Myocyte (in vitro differentiated cells): ENCODE data around the gene WNK2. TPM values are rescaled to one million over a fixed set of nuclear protein-coding genes. Genes with fewer than 3 reads are reported as not detected.

ENCODE experiments used
- DNase-seq: peaks from one replicate; pipeline ENCODE4 v3.0.0-alpha.2; 2012; ENCODE audit warnings: low read depth
- total RNA-seq: library from RNA; depleted of rRNA; stranded (reverse); fragments of >200 nt; gene quantifications from 2 replicates; pipeline ENCODE4 v1.2.3, GENCODE V29; 2014

WNK2 gene
- total RNA-seq, 1 donor from 2014 or later = not detected

DNA sequence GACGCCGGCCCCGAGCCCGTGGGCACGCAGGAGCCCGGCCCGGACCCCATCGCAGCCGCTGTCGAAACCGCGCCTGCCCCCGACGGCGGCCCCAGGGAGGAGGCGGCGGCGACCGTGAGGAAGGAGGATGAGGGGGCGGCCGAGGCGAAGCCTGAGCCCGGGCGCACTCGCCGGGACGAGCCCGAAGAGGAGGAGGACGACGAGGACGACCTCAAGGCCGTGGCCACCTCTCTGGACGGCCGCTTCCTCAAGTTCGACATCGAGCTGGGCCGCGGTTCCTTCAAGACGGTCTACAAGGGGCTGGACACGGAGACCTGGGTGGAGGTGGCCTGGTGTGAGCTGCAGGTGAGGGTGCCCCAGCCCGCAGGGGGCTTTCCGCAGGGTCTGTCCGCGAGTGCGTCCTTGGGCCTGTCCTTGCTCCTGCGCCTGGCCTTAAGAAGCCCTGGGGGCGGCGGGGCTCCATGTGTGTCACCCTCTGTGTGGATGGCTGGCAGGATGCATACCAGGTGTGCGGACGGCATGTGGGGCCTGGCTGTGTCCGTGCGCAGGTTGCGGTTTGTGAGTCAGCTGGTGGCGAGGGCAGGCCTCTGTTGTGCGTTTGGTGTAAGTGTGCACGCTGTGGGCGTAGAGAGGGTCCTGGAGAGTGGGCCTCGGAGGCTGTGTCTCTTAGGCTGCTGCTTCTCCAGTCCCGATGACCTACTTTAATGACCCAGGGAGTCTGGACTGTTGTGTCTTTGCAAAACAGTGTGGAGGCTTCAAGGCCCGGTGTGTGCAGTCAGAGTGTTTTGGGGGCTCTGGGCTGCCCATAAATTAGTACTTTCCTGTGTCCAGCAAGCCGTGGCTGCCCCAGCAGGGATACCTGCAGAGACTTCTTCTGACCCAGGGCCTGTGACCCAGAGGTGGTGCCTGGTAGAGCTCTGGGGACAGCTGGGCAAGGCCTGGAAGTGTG lies 1.6 kb downstream of the WNK2 start:
- no peak for DNase-seq

DNA sequence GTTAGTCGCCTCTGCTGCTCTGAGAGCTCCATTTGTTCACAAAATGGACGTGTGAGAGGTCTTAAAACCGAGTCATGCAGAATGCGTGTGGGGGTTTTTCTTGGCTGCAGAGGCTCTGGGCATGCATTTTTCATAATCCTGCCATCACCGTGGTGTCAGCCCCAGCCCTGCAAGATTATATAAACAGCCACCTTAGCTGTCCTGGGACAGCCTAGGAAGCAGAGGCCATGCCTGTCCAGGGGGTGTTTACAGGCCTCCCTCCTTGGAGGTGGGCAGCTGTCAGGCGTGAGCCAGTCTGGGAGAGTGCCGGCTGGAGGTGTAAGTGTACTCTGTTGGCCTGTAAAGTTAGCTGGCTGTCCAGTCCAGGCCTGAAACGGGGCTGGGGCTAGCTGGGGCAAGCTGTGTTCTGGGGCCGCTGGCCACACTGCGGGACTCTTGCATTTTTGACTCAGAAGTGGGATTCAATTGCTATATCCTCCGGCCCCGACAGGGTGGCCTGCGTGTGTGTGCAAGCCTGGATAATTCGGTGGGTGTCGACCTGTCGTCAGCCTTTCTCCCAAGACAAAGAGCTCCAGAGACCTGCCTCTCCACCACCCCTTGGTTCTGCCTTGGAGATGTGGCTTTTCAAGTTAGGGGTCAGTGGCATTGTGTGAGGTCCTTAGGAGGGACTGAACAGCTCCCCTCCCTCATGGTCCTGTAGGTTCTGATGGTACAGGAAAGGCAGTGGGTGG lies 2.4 kb downstream of the WNK2 start:
- peak; percentile 22 for DNase-seq

DNA sequence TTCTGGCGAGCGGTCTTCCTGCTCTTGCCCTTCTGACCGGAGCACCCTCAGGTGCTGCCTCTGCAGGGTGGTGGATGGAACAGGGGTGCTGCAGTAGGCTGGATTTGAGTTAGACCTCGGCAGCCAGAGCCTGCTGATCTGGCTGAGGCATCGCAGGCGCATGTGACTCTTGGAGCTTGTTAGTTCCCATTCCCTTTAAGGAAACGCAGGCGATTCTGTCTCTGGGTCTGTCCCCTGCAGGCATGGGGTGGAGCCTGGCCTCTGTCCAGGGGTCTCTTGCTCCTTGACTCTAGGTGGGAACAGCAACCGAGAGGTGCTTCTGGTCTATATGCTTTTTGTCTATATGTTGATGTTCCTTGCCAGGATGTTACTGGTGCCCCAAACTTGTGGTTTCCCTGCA lies 3.1 kb downstream of the WNK2 start:
- no peak for DNase-seq

DNA sequence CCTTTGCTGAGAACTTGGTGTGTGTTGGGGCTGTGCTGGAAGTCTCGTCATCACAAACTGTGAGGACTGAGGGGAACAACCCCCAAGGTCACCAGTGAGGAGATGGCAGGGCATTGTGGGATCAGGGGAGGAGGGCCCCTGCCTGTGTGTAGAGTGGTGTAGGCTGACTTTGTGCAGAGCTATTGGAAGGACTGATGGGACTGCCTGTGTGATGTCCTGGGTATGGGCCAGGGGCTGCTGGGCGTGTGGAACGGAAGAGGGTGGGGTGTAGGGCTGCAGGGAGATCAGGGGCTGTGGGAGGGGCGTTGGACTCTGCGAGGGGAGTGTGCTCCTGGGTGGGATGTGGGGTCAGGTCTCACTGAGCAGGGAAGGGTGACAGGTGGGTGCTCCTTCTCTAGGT lies 3.6 kb downstream of the WNK2 start:
- no peak for DNase-seq

DNA sequence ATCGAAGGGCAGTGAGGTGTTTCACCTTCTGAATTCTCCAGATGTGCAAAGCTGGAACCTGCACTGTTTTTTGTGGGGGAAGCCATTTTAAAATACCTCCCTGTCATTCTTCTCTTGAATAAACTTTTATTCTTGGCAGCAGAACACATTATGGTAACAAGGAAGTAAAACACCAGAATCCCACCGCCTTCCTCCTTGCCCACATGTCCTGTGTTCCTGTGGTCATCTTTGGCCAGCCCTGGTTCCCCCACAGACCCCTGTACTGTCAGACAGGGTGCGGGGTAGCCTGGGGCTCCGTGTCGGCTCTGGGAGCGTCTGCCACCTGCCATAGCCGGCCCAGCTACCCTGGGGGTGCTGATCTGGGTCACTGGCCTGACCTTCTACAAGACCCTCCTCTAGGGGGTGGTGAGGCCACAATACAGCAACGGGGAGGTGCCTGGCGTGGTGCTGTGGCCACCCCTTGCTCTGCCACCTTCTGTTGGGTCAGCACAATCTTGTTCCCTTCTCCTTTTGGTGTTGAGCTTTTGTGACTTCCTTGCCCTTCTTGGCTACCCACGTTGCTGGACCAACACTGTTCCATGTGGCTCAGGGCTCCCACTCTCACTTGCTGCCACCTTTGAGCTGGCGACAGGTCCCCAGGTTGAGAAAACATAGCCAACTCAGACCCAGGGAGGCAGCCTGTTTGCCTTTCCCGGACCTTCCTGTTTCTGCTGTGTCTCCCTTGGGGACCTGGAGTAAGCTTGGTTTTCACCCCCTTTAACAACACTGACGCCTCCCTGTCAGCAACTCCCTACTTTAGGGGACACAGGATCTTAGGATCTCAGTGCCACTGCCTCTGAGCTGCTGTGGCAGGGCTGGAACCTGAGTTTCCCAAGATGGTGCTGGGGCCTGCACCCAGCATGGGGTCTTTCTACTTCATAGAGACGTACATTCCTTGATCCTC lies 4.8 kb downstream of the WNK2 start:
- DNase-seq = no peak

DNA sequence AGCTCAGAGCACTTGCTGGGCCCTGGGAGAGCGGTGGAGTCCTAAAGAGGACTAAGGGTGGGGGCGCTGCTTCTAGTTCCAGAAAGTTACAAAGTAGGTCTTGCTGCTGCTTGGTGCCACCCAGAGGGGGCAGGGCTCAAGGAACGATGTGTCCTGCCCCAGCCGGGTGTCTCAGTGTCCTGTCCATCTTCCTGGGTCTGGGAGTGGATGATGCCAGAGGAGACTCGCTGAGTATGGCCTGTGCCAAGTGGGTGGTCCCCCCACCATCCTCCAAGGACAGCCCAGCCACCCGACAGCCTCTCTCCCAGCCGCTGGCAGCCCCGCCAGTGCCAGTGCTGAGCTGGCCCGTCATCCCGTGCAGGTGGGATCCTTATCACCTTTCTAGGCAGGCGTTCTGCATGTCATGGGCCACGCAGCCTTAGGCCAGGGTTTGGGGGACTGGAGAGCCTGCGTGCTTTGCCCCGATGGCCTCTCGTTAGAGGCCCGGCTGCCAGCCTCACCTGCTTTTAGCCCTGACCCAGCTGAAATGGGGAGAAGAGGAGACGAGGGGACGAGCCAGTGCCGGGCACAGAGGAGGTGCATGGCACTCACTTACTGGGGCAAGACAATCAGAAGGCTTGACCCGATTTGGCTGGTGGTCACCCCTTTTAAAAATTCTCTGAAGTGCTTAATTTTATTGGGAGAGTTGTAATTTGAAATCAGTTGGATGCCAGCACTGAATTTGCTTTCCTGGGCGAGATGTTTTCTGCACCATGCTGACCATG lies 5.6 kb downstream of the WNK2 start:
- DNase-seq = no peak

DNA sequence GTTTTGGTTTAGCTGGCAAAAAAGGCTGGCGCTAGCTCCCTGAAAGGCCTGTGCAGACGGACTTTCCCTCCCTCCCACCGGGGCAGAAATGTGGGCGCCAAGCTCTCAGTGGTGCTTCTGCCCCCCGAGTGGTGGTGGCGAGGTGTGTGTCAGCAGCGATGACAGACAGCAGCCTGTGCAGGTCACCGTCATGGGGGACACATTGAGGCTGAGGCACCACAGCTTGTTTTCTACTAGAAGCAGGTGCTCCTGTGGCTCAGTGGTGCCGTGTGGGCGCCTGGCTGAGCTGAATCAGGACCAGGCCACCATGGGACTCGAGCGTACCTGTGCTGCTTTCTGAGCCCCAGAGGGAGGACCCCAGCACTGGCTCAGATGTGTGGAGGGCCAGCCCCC lies 6.2 kb downstream of the WNK2 start:
- no peak for DNase-seq

DNA sequence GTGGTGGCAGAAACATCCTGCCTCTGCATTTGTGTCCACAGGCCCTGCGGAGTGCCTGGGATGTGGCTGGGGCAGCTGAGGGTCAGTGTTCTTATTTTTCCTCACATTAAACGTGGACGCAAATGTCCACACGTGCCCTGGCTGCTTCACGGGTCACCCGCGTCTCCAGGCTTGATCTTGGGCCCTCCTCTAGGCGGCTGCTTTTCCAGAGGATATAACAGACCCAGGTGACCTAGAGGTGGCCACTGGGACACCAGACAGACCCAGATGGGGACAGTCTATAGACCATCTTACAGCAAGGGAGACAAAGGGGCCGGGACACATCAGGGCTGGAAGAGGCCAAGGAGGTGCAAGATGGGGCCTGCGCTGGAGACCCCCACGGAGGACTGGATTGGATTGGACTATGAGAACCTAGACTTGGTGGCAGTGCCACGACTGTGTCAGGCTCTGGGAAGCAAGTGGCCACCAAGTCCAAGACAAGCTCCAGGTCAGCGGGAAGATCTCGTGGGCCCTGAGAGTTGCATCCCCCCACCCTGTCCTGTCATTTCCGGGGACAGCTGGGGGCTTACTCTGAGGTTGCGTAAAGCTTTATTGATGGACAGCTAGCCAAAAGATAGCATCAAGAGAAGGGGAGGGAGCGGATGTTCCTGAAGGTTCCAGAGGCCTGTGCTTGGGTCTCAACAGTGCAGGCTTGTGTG lies 6.9 kb downstream of the WNK2 start:
- DNase-seq = no peak

DNA sequence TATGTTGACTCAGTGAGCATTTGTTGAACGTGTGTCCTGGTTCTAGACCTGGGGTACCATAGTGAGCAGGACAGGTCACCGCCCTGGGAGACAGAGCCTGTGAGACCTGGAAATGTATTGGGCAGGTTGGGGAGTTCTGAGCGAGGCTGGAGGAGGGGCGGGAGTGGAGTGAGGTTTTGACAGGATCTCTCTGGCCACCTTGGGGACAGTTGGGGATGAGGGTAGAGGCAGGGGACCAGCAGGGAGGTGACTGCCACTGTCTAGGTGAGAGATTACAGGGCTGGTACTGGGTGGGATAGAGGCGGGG lies 7.4 kb downstream of the WNK2 start:
- DNase-seq = no peak

DNA sequence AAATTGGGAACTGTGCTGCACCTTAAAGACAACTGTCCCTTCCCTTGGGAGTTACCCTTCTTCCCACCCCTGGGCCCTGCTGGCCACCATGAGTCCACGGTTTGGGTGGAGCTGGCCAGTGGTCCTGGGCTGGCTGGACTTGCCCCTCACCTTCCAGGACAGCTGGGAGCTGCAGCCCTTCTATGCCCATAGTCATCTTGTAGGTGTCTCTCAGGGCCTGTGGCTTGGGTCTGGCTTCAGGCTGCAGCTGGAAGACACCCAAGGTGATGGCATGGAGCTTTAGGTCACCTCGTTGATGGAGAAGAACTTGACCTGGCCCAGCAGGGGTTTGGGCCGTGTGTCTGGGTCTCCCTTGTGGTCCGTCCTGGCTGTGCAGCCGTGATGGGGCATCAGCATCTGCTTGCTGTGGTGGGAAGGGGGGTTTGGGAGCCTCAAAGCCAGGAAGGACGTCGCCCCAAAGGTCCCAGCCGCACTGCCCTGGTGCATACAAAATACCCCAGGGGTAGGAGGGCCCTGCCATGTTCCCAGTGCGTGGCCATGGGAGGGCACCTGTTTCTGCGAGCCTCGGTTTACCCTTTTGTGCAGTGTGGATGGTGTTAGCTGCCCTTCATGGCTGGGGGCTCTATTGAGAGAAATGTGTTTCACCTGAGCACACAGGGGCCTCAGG lies 8.9 kb downstream of the WNK2 start:
- no peak for DNase-seq

DNA sequence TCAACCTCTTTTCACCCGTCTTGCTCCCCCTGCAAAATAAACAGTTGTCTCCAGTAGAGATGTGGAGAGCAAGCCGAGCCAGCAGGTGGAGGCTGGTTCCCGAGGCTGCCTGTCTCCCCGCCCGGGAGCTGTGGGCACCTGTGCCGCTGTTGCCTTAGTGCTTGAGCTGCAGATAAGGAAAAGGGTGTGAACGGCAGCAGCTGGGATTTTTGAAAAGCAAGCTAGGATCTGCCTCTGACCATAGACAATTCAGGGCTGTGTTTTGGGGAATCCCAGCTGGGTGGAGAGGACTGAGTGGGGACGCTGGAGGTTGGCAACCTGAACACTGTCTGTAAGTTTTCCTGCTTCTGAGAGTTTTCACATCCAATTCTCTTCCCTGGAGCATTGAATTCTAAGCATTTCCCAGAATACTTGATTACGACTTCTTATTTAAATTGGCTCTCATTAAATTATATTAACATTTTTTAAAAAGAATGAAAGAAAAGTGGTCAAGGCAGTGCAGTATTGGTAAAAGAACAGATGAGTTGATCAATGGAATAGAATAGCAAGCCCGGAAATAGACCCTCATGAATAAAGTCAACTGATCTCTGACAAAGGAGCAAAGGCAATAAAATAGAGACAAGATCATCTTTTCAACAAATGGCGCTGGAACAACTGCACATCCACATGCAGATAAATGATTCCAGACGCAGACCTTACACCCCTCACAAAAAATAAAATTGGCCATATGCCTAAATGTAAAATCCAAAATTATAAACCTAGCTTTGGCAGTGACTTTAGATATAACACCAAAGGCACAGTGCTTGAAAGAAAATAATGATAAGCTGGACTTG lies 9.7 kb downstream of the WNK2 start:
- no peak for DNase-seq

DNA sequence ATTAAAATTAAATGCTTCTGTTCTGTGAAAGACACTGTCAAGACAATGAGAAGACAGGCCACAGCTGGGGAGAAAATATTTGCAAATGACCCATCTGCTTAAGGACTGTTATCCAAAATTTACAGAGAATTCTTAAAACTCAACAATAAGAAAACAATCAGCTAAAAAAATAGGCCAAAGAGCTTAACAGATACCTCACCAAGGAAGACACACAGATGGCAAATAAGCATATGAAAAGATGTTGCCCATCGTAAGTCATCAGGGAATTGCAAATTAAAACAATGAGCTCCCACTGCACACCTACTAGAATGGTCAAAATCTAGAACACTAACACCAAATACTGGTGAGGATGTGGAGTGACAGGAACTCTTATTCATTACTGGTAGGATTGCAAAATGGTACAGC lies 10.3 kb downstream of the WNK2 start:
- no peak for DNase-seq

DNA sequence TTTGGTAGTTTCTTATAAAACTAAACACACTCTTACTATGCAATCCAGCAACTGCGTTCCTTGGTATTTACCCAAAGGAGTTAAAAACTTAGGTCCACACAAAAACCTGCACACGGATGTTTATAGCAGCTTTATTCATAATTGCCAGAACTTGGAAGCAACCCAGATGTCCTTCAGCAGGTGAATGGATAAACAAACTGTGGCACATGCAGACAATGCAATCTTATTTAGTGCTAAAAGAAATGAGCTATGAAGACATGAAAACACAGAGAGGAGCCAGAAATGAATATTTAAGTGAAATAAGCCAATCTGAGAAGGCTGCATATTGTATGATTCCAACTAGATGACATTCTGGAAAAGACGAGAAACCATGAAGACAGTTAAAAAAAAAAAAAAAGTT lies 10.7 kb downstream of the WNK2 start:
- no peak for DNase-seq

DNA sequence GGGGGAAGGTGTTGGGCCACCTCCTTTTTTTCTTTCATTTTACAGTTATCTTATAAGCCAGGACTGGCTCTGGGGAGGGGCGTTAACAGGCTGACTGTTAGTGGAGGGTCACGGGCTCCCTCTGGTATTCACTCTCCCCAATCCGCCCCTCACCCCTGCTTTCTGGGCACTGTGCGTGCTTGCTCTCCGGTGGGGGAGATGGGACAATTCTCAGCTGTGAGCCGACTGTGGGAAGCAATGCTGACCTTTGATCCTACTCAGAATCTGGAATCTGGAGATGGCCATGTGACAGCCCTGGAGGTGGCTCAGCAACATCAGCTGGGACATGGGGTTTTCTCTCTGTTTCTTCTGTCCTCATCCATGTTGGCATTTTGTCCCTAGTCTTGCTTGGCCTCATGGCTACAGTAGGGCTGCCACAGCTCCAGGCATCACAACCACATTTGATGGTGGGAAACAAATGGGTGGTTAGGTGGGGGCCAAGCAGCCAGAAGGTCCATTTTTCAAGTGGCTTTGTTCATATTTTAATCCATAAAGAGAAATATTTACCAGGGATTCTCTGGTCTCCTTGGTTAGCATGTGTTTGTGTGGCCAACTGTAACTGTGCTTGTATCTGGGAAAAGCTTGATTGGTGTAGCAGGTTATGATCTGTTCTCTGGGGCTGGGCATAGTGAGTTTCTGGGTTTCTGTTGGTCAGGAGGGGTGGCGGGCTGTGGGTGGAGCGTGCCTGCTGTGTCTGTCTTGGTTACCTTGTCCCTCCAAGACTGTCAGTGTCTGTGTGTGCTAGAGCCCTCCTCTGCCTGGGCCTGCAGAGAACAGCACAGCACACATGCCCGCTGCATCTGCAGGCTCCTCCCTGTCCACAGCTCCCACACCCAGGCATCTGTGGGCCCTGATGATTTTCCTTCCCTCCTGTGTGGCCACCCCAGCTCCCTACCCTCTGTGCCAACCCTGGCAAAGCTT lies 12.4 kb downstream of the WNK2 start:
- DNase-seq = no peak

DNA sequence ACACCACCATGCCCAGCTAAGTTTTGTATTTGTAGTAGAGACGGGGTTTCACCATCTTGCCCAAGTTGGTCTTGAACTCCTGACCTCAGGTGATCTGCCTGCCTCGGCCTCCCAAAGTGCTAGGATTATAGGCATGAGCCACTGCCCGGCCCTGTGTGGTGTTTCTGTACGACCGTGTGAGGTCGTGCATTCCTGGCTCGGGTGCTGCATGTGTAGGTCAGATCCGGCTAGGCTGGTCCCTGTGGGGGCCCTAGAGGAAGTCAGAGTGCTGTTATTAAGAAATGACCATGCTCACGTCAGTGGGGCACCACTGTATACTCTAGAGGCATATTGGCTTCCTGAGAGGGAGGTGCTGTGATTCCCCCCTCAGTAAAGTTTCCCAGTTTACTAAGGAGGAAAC lies 13.7 kb downstream of the WNK2 start:
- DNase-seq = no peak

DNA sequence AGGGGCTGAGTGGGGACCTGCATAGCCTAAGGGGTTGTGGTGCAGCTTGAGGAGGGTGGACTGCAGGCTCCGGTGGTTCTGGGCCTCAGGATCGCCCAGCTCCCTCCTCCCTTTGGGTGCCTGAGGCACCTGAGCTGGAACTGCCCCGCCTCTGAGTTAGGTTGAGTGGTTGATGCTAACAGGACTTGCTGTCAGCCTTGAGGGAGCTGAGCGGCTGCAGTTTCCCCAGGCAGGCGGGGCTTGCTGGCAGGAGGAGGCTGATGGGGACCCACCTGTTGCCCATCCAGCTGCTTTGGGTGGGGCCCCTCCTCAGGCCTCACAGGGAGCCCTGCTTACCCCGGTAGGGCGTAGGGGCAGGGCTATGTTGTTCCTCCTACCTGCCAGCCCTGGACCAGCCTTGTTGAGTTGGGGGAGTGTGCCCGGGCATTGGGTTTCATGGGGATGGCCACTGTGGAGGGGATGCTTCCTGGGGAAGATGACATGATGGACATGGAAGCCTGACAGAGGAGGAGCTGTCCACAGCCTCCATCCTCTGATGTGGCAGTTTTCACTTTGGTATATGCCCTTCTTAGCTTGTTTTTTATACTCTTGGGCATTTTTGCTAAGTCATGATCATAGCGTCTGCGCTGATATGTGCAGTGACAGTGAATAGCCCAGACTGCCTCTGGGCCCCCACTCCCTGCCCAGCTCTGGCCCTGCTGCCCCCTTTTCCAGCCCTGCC lies 14.3 kb downstream of the WNK2 start:
- DNase-seq = no peak
